Epithelial cell of proximal tubule (primary cell): Measurements from ENCODE around the gene MYO10. TPM values are rescaled to one million over a fixed set of nuclear protein-coding genes. Genes with fewer than 3 reads are reported as not detected.

Experiments
- DNase-seq: peaks from one replicate; pipeline ENCODE4 v3.0.0-alpha.2; 2011; ENCODE audit warnings: low read depth
- H3K4me3 ChIP-seq: 2 replicates; pipeline ENCODE4 v1.5.1; 2011; ENCODE audit warnings: low read depth, mild to moderate bottlenecking, low read length
- CTCF ChIP-seq: conservative IDR thresholded peaks from 2 replicates; pipeline ENCODE4 v1.5.1; 2012; ENCODE audit warnings: low read depth, mild to moderate bottlenecking, low read length
- total RNA-seq: library from RNA; depleted of rRNA; stranded (reverse); fragments of >200 nt; gene quantifications from 2 replicates; pipeline ENCODE4 v1.2.3, GENCODE V29; 2015

MYO10 gene
- total RNA-seq, 1 donor from 2014 or later = 31.5 TPM

DNA sequence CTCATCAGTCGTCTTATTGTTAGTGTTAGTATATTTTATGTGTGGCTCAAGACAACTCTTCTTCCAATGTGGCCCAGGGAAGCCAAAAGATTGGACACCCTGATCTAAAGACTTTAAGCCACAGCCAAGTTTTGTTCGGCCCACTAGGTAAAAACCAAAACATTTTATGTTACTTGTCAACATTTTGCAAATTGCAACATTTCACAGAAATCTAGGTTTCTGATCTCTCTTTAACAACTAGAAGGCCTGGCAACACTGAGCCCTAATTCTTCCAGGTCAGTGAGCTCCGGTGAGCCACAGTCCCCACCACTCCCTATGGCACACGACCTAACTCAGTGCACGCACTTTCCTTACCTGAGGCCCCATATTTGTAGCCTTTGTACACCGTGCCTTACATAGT is 24.0 kb downstream of the MYO10 start:
- H3K4me3 ChIP-seq = no peak overlapping the region
- DNase-seq = no peak
- TF ChIP-seq CTCF = no peak

DNA sequence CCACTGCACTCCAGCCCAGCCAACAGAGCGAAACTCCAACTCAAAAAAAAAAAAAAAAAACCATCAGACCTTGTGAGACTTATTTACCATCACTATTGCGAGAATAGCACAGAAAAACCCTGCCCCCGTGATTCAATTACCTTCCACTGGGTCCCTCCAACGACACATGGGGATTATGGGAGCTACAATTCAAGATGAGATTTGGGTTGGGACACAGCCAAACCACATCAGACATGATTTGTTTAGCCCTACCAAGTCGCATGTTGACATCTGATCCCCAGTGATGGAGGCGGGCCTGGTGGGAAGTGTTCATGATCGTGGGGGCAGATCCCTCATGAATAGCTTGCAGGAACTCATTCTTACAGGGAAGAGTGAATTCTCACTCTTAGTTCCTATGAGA is 26.6 kb downstream of the MYO10 start:
- no peak for TF ChIP-seq CTCF
- no peak overlapping the region for H3K4me3 ChIP-seq
- no peak for DNase-seq

DNA sequence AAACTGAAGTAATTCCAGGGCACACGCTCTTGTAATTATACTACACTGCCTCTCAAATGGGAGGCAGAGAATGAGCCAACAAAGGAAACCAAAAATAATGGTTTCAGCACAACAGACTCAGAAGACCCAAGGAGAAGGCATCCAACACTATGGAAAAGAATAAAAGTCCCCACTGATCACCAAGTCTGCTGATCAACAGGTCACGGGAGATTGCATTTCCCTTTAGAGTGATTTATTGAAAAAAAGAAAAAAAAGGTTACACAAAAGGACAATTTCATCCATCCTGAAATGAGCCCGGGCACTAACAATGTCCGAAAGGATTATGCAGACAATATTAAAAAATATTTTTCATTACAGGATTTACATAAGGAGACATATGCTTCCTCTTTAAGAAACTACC is 28.8 kb downstream of the MYO10 start:
- DNase-seq = no peak
- TF ChIP-seq CTCF = no peak
- no peak overlapping the region for H3K4me3 ChIP-seq

GRCh38 chr5:16906255-16906654 is 29.8 kb downstream of the MYO10 start:
- DNase-seq = no peak
- no peak overlapping the region for H3K4me3 ChIP-seq
- no peak for TF ChIP-seq CTCF

GRCh38 chr5:16903480-16904300 is 32.4 kb downstream of the MYO10 start:
- DNase-seq = no peak
- no peak overlapping the region for H3K4me3 ChIP-seq
- TF ChIP-seq CTCF = no peak

- DNase-seq = no peak
- H3K4me3 ChIP-seq = no peak overlapping the region
- TF ChIP-seq CTCF = no peak
Measured at GRCh38 chr5:16902846-16903245, 33.2 kb downstream of the MYO10 start.

DNA sequence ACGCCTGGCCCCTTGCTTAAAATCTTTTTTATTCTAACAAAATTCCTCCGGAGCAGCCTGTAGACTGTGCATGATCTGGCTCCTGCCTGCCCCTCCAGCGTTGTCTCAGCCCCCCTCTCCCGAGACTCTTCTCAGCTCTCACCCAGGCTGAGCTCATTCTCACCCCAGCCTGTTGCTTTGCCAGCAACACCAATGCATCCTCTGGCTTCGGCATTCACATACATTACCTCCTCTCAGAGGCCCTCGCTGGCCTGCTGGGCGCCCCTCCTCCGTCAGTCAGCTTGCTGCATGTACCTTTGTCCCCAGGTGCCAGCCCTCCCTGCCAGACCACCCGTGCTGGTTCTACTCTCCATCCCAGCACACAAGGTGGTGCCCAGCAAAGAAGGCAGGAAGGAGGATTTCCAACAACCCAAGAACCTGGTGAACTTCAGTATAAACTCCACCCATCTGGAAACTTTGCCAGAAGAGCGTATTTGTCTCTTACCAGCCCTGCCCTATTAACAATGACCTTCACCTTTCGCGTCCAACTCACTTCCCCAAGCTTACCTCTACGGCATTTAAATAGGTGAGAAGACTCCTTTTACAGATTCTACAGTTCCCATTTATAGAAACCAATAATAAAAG is 35.0 kb downstream of the MYO10 start:
- no peak overlapping the region for H3K4me3 ChIP-seq
- no peak for TF ChIP-seq CTCF

More for the DNA sequence above, 35.0 kb downstream of the MYO10 start:
- DNase-seq = no peak
